ENCODE results near the gene CPAMD8. TPM values are rescaled to one million over a fixed set of nuclear protein-coding genes. Genes with fewer than 3 reads are reported as not detected.
A peak's percentile ranks its signal among the peaks of the same experiment; 100 is the strongest.
"Not testable (repeated sequence)": the region's sequence is repeated elsewhere in the genome, so short reads cannot be mapped to it uniquely, and the experiment has no call there.

CPAMD8 gene
- total RNA-seq, 1 donor, result 0.36 TPM

DNA sequence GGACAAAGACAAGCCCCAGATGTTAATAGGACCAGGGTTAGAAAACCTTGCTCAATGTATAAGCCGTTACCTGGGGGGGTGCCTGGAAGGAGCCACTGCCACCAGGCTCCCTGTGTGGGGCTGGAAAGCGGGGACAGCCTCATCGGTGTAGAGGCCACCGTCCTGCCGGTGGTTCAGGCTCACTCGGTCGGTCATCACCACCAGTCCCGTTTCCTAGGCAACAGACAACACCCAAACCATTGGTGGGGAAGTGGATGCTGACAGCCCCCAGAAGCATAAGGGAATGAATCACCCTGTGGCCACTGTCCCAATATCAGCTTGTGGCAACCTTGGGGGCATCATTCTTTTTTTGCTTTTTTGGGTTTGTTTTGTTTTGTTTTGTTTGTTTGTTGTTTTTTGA is 55.8 kb downstream of the CPAMD8 start:
- no peak for DNase-seq (ENCODE audit: insufficient read length, low spot score, missing footprints)
- H3K4me1 ChIP-seq (ENCODE audit: insufficient read depth, low read length), result no peaks in the 10 kb centered on the region
- H2AFZ ChIP-seq (ENCODE audit: low read length), result no peak overlapping the region
- no peak overlapping the region for H3K4me2 ChIP-seq (ENCODE audit: insufficient read depth, low read length)
- H4K20me1 ChIP-seq (ENCODE audit: insufficient read depth, low read length), result no peaks in the 10 kb centered on the region
- no peaks in the 10 kb centered on the region for H3K36me3 ChIP-seq (ENCODE audit: insufficient read depth, low read length)
- no peak for TF ChIP-seq CTCF (IDR thresholded peaks at IDR 0.05; ENCODE audit: extremely low read depth, low read depth, low read length)
- H3K27me3 ChIP-seq (ENCODE audit: insufficient read depth, low read length), result no peaks in the 10 kb centered on the region
- H3K27ac ChIP-seq (ENCODE audit: low read depth, low read length), result no peak overlapping the region
- H3K4me3 ChIP-seq (ENCODE audit: insufficient read depth, low read length), result no peak overlapping the region
- peaks cover 2% of the 10 kb centered on the region for H3K9me3 ChIP-seq (ENCODE audit: low read depth, low read length)
- no peaks in the 10 kb centered on the region for H3K79me2 ChIP-seq (ENCODE audit: insufficient read depth, low read length)

DNA sequence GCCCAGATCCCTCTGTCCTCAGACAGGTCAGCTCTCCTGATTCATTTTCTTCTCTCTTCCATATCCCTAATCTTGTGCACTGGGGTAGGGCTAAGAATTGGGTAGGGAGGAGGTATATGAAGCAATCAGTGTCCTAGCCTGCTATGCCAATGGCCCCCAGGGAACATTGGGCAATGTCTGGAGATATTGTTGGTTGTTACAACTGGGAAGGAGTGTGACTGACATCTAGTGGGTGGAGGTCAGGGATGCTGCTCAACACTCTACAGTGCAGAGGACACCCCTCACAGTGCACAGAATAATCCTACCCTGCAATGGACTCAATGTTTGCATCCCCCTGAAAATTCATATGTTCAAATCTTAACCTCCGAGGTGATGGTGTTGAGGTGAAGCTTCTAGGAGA is 57.5 kb downstream of the CPAMD8 start:
- H3K27me3 ChIP-seq (ENCODE audit: insufficient read depth, low read length), result no peaks in the 10 kb centered on the region
- H3K79me2 ChIP-seq (ENCODE audit: insufficient read depth, low read length), result no peaks in the 10 kb centered on the region
- DNase-seq (ENCODE audit: insufficient read length, low spot score, missing footprints), result no peak
- no peaks in the 10 kb centered on the region for H4K20me1 ChIP-seq (ENCODE audit: insufficient read depth, low read length)
- H3K27ac ChIP-seq (ENCODE audit: low read depth, low read length), result no peak overlapping the region
- H3K4me3 ChIP-seq (ENCODE audit: insufficient read depth, low read length), result no peak overlapping the region
- peak; percentile 37 for TF ChIP-seq CTCF (IDR thresholded peaks at IDR 0.05; ENCODE audit: extremely low read depth, low read depth, low read length)
- peaks cover 2% of the 10 kb centered on the region for H3K9me3 ChIP-seq (ENCODE audit: low read depth, low read length)
- no peaks in the 10 kb centered on the region for H3K4me1 ChIP-seq (ENCODE audit: insufficient read depth, low read length)
- H3K4me2 ChIP-seq (ENCODE audit: insufficient read depth, low read length), result no peak overlapping the region
- H2AFZ ChIP-seq (ENCODE audit: low read length), result no peak overlapping the region
- no peaks in the 10 kb centered on the region for H3K36me3 ChIP-seq (ENCODE audit: insufficient read depth, low read length)

- H3K36me3 ChIP-seq (ENCODE audit: insufficient read depth, low read length); H2AFZ ChIP-seq (ENCODE audit: low read length); H3K27me3 ChIP-seq (ENCODE audit: insufficient read depth, low read length); H3K4me3 ChIP-seq (ENCODE audit: insufficient read depth, low read length); DNase-seq (ENCODE audit: insufficient read length, low spot score, missing footprints); H3K79me2 ChIP-seq (ENCODE audit: insufficient read depth, low read length); H3K4me1 ChIP-seq (ENCODE audit: insufficient read depth, low read length); H3K27ac ChIP-seq (ENCODE audit: low read depth, low read length); H4K20me1 ChIP-seq (ENCODE audit: insufficient read depth, low read length); H3K9me3 ChIP-seq (ENCODE audit: low read depth, low read length); H3K4me2 ChIP-seq (ENCODE audit: insufficient read depth, low read length): not testable (repeated sequence)
These were observed 65.4 kb downstream of the CPAMD8 start for GRCh38 chr19:16960996-16961822.

GRCh38 chr19:16958277-16958676 is 68.3 kb downstream of the CPAMD8 start:
- H3K4me2 ChIP-seq (ENCODE audit: insufficient read depth, low read length); H3K27ac ChIP-seq (ENCODE audit: low read depth, low read length); H2AFZ ChIP-seq (ENCODE audit: low read length); H3K79me2 ChIP-seq (ENCODE audit: insufficient read depth, low read length); H3K36me3 ChIP-seq (ENCODE audit: insufficient read depth, low read length); H3K27me3 ChIP-seq (ENCODE audit: insufficient read depth, low read length); H3K9me3 ChIP-seq (ENCODE audit: low read depth, low read length); H3K4me1 ChIP-seq (ENCODE audit: insufficient read depth, low read length); H3K4me3 ChIP-seq (ENCODE audit: insufficient read depth, low read length); DNase-seq (ENCODE audit: insufficient read length, low spot score, missing footprints); H4K20me1 ChIP-seq (ENCODE audit: insufficient read depth, low read length): not testable (repeated sequence)

GRCh38 chr19:16957855-16958254 is 68.8 kb downstream of the CPAMD8 start:
- no peaks in the 10 kb centered on the region for H3K79me2 ChIP-seq (ENCODE audit: insufficient read depth, low read length)
- no peak for TF ChIP-seq CTCF (IDR thresholded peaks at IDR 0.05; ENCODE audit: extremely low read depth, low read depth, low read length)

More at GRCh38 chr19:16957855-16958254, 68.8 kb downstream of the CPAMD8 start:
- no peaks in the 10 kb centered on the region for H3K9me3 ChIP-seq (ENCODE audit: low read depth, low read length)
- H3K4me3 ChIP-seq (ENCODE audit: insufficient read depth, low read length), result no peak overlapping the region
- H4K20me1 ChIP-seq (ENCODE audit: insufficient read depth, low read length), result no peaks in the 10 kb centered on the region
- DNase-seq (ENCODE audit: insufficient read length, low spot score, missing footprints), result no peak
- no peaks in the 10 kb centered on the region for H3K36me3 ChIP-seq (ENCODE audit: insufficient read depth, low read length)
- no peak overlapping the region for H3K4me2 ChIP-seq (ENCODE audit: insufficient read depth, low read length)
- H3K27me3 ChIP-seq (ENCODE audit: insufficient read depth, low read length), result no peaks in the 10 kb centered on the region
- H3K4me1 ChIP-seq (ENCODE audit: insufficient read depth, low read length), result peaks cover 7% of the 10 kb centered on the region
- no peak overlapping the region for H2AFZ ChIP-seq (ENCODE audit: low read length)
- H3K27ac ChIP-seq (ENCODE audit: low read depth, low read length), result no peak overlapping the region
